ENCODE data around the gene ITGB8.

ITGB8 gene

DNA sequence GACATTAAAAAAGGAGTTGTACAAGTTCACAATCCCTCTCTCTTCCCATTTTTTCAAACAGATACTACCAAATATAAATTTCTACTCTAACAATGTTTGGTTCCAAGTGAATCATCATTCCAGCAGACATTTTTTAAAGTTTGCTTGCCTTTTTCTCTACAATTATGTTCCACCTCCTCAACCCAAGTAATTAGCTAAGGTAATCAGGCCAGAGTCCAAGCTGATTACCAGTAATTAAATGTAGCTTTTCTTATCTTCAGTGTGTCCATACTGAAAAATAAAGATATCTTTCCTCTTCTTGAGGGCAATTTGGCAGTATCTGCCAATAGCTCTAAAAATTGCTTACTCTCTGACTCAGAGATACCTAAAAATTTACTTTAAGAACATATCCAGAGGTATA, 126.0 kb downstream of the ITGB8 start:
- Histone ChIP-seq H3K27me3 (ENCODE audit: insufficient read depth, low read length) (no peaks in the 10 kb centered on the region), H3K4me1 (ENCODE audit: insufficient read depth, low read length) (no peaks in the 10 kb centered on the region), H2AFZ (ENCODE audit: low read depth, low read length) (no peak overlapping the region), H3K36me3 (ENCODE audit: insufficient read depth, low read length) (no peaks in the 10 kb centered on the region), H3K9me3 (ENCODE audit: low read length) (no peaks in the 10 kb centered on the region), H3K4me3 (ENCODE audit: low read length) (no peak overlapping the region)

DNA sequence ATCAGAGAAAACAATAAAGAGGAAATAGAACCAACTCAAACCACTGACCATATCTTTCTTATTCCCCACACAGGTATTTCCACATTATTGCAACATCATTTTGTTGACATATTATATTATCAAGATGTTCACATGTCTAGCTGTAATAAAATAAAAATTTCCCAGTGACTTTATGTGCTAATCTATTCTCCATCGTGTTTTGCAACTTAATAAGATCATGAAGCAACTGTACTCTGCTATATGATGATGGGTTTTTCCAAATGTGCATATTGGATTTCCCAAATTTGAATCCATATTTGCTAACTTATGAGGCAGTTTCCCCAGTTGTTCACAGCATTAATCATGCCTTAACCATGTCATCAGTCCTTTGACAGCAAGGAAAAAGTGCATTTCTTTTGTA, 127.8 kb downstream of the ITGB8 start:
- Histone ChIP-seq H3K4me1 (ENCODE audit: insufficient read depth, low read length) (no peaks in the 10 kb centered on the region), H3K36me3 (ENCODE audit: insufficient read depth, low read length) (no peaks in the 10 kb centered on the region), H2AFZ (ENCODE audit: low read depth, low read length) (no peak overlapping the region), H3K4me3 (ENCODE audit: low read length) (no peak overlapping the region), H3K27me3 (ENCODE audit: insufficient read depth, low read length) (no peaks in the 10 kb centered on the region), H3K9me3 (ENCODE audit: low read length) (no peaks in the 10 kb centered on the region)

DNA sequence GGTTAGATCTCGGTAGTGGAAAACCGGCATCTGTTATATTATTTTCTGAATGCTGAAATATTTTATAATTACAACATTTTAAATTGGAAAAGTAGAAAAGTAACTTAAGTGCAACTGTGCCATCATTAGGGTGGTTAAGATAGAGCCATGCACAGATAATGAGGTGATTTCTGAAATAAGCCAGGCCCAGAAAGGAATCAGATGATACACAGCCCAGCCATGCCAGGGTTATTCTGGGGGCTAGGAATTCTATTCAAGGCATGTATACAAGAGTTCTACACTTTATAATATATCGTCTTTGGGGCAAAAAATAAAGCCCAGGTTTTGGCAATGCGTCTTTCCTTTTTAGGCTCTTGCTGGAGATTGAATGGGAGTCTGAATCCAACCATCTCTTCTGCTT, 128.7 kb downstream of the ITGB8 start:
- H3K9me3 ChIP-seq (ENCODE audit: low read length): no peaks in the 10 kb centered on the region
- no peaks in the 10 kb centered on the region for H3K36me3 ChIP-seq (ENCODE audit: insufficient read depth, low read length)
- H2AFZ ChIP-seq (ENCODE audit: low read depth, low read length): no peak overlapping the region
- no peaks in the 10 kb centered on the region for H3K4me1 ChIP-seq (ENCODE audit: insufficient read depth, low read length)
- H3K4me3 ChIP-seq (ENCODE audit: low read length): no peak overlapping the region
- no peaks in the 10 kb centered on the region for H3K27me3 ChIP-seq (ENCODE audit: insufficient read depth, low read length)

DNA sequence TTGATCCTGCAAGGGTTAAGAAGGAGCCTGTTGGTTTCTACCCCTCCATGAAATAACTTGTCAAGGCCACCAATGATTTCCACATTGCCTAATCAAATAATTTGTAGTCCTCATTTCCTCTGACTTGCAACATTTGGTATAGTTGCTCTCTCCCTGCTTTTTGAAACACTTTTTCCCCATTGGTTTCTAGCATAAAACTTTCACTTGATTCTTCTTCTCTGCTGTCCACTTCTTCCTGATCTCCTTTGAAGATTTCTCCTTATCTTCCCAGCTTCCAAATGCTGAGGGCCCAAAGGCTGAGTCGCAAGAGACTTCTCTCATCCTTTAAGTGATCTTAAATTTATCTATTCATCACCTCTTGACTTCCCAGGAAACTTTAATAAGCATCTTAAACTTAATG, 134.2 kb downstream of the ITGB8 start:
- no peaks in the 10 kb centered on the region for H3K27me3 ChIP-seq (ENCODE audit: insufficient read depth, low read length)
- no peaks in the 10 kb centered on the region for H3K36me3 ChIP-seq (ENCODE audit: insufficient read depth, low read length)
- no peak overlapping the region for H3K4me3 ChIP-seq (ENCODE audit: low read length)
- no peaks in the 10 kb centered on the region for H3K4me1 ChIP-seq (ENCODE audit: insufficient read depth, low read length)
- H3K9me3 ChIP-seq (ENCODE audit: low read length): no peaks in the 10 kb centered on the region
- H2AFZ ChIP-seq (ENCODE audit: low read depth, low read length): no peak overlapping the region
